Choroid plexus epithelial cell (primary cell): ENCODE measurements around the gene CTBP2.

Experiments used
- DNase-seq: peaks from one replicate; pipeline ENCODE4 v3.0.0-alpha.2; 2010; ENCODE audit warnings: low read depth
- H3K4me3 ChIP-seq: 2 replicates; pipeline ENCODE4 v1.5.1; 2011; ENCODE audit warnings: low read depth, mild to moderate bottlenecking, control low read depth, low read length, moderate library complexity
- CTCF ChIP-seq: conservative IDR thresholded peaks from 2 replicates; pipeline ENCODE4 v1.5.1; 2011; ENCODE audit warnings: low read depth, mild to moderate bottlenecking, control low read depth, inconsistent platforms, low read length, moderate library complexity

Gene CTBP2

GRCh38 chr10:125020386-125020785, 140.0 kb downstream of the CTBP2 start:
- no peak overlapping the region for H3K4me3 ChIP-seq
- DNase-seq: no peak
- no peak for TF ChIP-seq CTCF

- H3K4me3 ChIP-seq: no peak overlapping the region
- TF ChIP-seq CTCF: no peak
- DNase-seq: no peak
Observed at GRCh38 chr10:125018576-125019143, 141.7 kb downstream of the CTBP2 start.

- TF ChIP-seq CTCF: no peak
- DNase-seq: no peak
- H3K4me3 ChIP-seq: no peak overlapping the region
Observed at GRCh38 chr10:125017547-125018298, 142.6 kb downstream of the CTBP2 start.

GRCh38 chr10:125016611-125017202, 143.7 kb downstream of the CTBP2 start:
- H3K4me3 ChIP-seq: no peak overlapping the region
- DNase-seq: no peak
- TF ChIP-seq CTCF: no peak

GRCh38 chr10:125016123-125016522, 144.2 kb downstream of the CTBP2 start:
- TF ChIP-seq CTCF: no peak
- no peak overlapping the region for H3K4me3 ChIP-seq
- DNase-seq: no peak

- H3K4me3 ChIP-seq: no peak overlapping the region
- DNase-seq: no peak
- TF ChIP-seq CTCF: no peak
Observed at GRCh38 chr10:125015356-125015944, 144.9 kb downstream of the CTBP2 start.
